Ascending aorta (tissue), 2 donors: ENCODE measurements around the gene AK4. TPM values are rescaled to one million over a fixed set of nuclear protein-coding genes. Genes with fewer than 3 reads are reported as not detected.

Experiments used
- DNase-seq, 2 donors: peaks; one replicate each; pipeline ENCODE4 v3.0.0-alpha.2; 2019; ENCODE audit warnings: low spot score in 2 of 2
- H3K27ac ChIP-seq, 2 donors: fragments of 200-600 bp; sonication (generic); one replicate each; pipeline ENCODE4 v1.5.1; 2016 to 2017; ENCODE audit warnings: mild to moderate bottlenecking in 1 of 2
- H3K27me3 ChIP-seq: fragments of 200-600 bp; sonication (generic); one replicate; pipeline ENCODE4 v1.5.1; 2017
- H3K36me3 ChIP-seq, 2 donors: fragments of 200-600 bp; sonication (generic); one replicate each; pipeline ENCODE4 v1.5.1; 2016
- H3K4me1 ChIP-seq, 2 donors: fragments of 200-600 bp; sonication (generic); one replicate each; pipeline ENCODE4 v1.5.1; 2016 to 2017; ENCODE audit warnings: mild to moderate bottlenecking in 1 of 2
- H3K4me3 ChIP-seq, 2 donors: fragments of 200-600 bp; sonication (generic); one replicate each; pipeline ENCODE4 v1.5.1; 2016 to 2017; ENCODE audit warnings: mild to moderate bottlenecking in 1 of 2
- H3K9me3 ChIP-seq, 2 donors: fragments of 200-600 bp; sonication (generic); one replicate each; pipeline ENCODE4 v1.5.1; 2016
- CTCF ChIP-seq, 3 experiments: fragments of 200-600 bp in 2 of 3; fragments of 450-650 bp in 1 of 3; sonication (generic) in 2 of 3; IDR thresholded peaks; one replicate each; pipeline ENCODE4 v1.5.1; 2016 to 2019; ENCODE audit warnings: antibody characterized with exemption in 3 of 3, mild to moderate bottlenecking in 1 of 3, moderate library complexity in 1 of 3
- intact Hi-C: fragments of 100-400 bp; cut with DNase I; formaldehyde crosslinking; loops from one replicate; pipeline ENCODE4 v1.15.1; 2023
- total RNA-seq: library from RNA; depleted of rRNA; stranded (reverse); fragments of >200 nt; gene quantifications from one replicate; pipeline ENCODE4 v1.1.0, GENCODE V29; 2016

Gene AK4
- total RNA-seq, 1 donor from 2014 or later = 29.5 TPM

- intact Hi-C loops = loop anchor here (2.0 to 5.0 kb wide), 2 partner anchors 165 to 188 kb away; partner anchors contain the start of genes LEPR and LEPROT
- no peak for TF ChIP-seq CTCF (IDR thresholded peaks at IDR 0.05)
- H3K27me3 ChIP-seq = no peaks in the 10 kb centered on the region
- DNase-seq = no peak
- H3K9me3 ChIP-seq = no peaks in the 10 kb centered on the region
- H3K36me3 ChIP-seq = no peaks in the 10 kb centered on the region
- H3K4me1 ChIP-seq = peaks cover 5 to 11% of the 10 kb centered on the region in 2 donors
- no peak overlapping the region for H3K27ac ChIP-seq
- H3K4me3 ChIP-seq = peak overlapping the region in 1 of 2 donors; percentile 90
Measured at GRCh38 chr1:65255656-65256050, 107.7 kb downstream of the AK4 start.

- peaks cover 5 to 11% of the 10 kb centered on the region in 2 donors for H3K4me1 ChIP-seq
- intact Hi-C loops = loop anchor here (5.0 kb wide), 1 partner anchor 190 kb away; no protein-coding TSS in a partner anchor
- no peak overlapping the region for H3K27ac ChIP-seq
- DNase-seq = no peak
- H3K36me3 ChIP-seq = no peaks in the 10 kb centered on the region
- H3K4me3 ChIP-seq = no peak overlapping the region
- no peaks in the 10 kb centered on the region for H3K9me3 ChIP-seq
- no peaks in the 10 kb centered on the region for H3K27me3 ChIP-seq
- TF ChIP-seq CTCF (IDR thresholded peaks at IDR 0.05) = no peak
Measured at GRCh38 chr1:65256860-65257708, 109.1 kb downstream of the AK4 start.

- TF ChIP-seq CTCF (IDR thresholded peaks at IDR 0.05) = no peak
- intact Hi-C loops = loop anchor here (5.0 kb wide), 1 partner anchor 191 kb away; no protein-coding TSS in a partner anchor
- H3K9me3 ChIP-seq = no peaks in the 10 kb centered on the region
- no peak overlapping the region for H3K27ac ChIP-seq
- H3K4me1 ChIP-seq = peaks cover 5 to 11% of the 10 kb centered on the region in 2 donors
- no peak for DNase-seq
- no peak overlapping the region for H3K4me3 ChIP-seq
- H3K36me3 ChIP-seq = no peaks in the 10 kb centered on the region
- H3K27me3 ChIP-seq = no peaks in the 10 kb centered on the region
Measured at GRCh38 chr1:65258106-65258505, 110.1 kb downstream of the AK4 start.

- Histone ChIP-seq H3K36me3 (no peaks in the 10 kb centered on the region), H3K27ac (no peak overlapping the region), H3K27me3 (no peaks in the 10 kb centered on the region), H3K4me3 (no peak overlapping the region), H3K9me3 (no peaks in the 10 kb centered on the region), H3K4me1 (peaks cover 5 to 6% of the 10 kb centered on the region in 2 donors)
- DNase-seq = no peak
- TF ChIP-seq CTCF (IDR thresholded peaks at IDR 0.05) = no peak
- intact Hi-C loops = loop anchor here (5.0 kb wide), 1 partner anchor 193 kb away; no protein-coding TSS in a partner anchor
Measured at GRCh38 chr1:65259816-65260215, 111.8 kb downstream of the AK4 start.

GRCh38 chr1:65260851-65261473, 113.0 kb downstream of the AK4 start:
- intact Hi-C loops = no loop called here
- no peak overlapping the region for H3K27ac ChIP-seq

More at GRCh38 chr1:65260851-65261473, 113.0 kb downstream of the AK4 start:
- peaks cover 0 to 3% of the 10 kb centered on the region in 2 donors for H3K4me1 ChIP-seq
- no peaks in the 10 kb centered on the region for H3K36me3 ChIP-seq
- H3K9me3 ChIP-seq = no peaks in the 10 kb centered on the region
- TF ChIP-seq CTCF (IDR thresholded peaks at IDR 0.05) = no peak
- H3K27me3 ChIP-seq = no peaks in the 10 kb centered on the region
- DNase-seq = no peak
- no peak overlapping the region for H3K4me3 ChIP-seq
